Mucosa of stomach (tissue), 1 donor: ENCODE measurements around the gene SMYD2.

Experiments
- H3K27me3 ChIP-seq: one replicate; pipeline ENCODE4 v1.7.0; 2013; ENCODE audit warnings: mild to moderate bottlenecking, low read length; ENCODE audit not compliant: control insufficient read depth, insufficient read depth
- H3K36me3 ChIP-seq: one replicate; pipeline ENCODE4 v1.7.0; 2013; ENCODE audit warnings: low read length; ENCODE audit not compliant: control insufficient read depth, insufficient read depth
- H3K4me1 ChIP-seq: one replicate; pipeline ENCODE4 v1.7.0; 2013; ENCODE audit warnings: mild to moderate bottlenecking, low read length; ENCODE audit not compliant: control insufficient read depth, insufficient read depth
- H3K4me3 ChIP-seq: one replicate; pipeline ENCODE4 v1.7.0; 2013; ENCODE audit warnings: low read length
- H3K9ac ChIP-seq: one replicate; pipeline ENCODE4 v1.7.0; 2013; ENCODE audit warnings: mild to moderate bottlenecking, low read length, moderate library complexity
- H3K9me3 ChIP-seq: one replicate; pipeline ENCODE4 v1.7.0; 2013; ENCODE audit warnings: mild to moderate bottlenecking, low read length, moderate library complexity; ENCODE audit not compliant: control insufficient read depth
- donor health status: Pancreatic carcinoma.

Gene SMYD2

DNA sequence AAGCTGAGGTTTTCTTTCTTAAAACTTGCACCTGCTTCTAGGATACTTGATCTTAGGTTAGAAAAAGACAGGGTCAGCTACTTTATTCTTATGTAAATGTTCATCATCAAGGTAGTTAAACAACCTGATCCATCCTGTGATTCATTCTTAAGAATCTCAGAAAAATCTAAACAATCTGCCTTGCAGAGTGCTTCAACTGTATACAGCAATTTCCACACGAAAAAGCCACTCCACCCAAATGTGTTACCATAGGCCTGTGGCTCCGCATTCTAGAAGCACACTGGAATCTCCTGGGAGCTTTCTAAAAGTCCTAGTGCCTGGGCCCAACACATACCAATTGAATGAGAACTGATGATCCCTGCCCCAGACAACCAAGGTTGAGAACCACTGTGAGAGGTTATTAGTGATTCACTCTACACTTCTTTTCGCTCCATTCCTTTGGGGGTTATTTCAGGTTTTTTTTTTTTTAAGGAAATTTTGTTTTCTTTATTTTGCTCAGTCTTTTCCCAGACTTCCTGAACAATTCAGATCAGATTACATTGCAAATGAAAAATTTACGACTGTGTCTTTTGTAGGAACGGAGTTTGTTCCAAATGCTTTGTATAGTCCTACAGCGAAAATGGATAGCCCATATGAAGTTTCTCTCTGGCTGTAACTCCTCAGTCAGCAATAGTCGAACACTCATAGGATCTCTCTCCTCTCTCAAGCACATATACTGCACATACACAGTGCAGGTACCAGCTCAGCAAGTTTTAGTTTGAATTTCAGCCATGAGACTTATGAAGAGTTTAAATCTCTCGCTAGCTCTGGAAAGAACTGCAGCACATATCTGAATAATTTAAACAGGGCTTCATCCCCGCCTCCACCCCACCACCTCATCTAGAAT, 16.1 kb downstream of the SMYD2 start:
- H3K4me1 ChIP-seq: no peaks in the 10 kb centered on the region
- H3K4me3 ChIP-seq: no peak overlapping the region
- H3K9ac ChIP-seq: no peak overlapping the region
- H3K9me3 ChIP-seq: no peaks in the 10 kb centered on the region
- H3K36me3 ChIP-seq: no peaks in the 10 kb centered on the region
- no peaks in the 10 kb centered on the region for H3K27me3 ChIP-seq

- Histone ChIP-seq H3K27me3 (no peaks in the 10 kb centered on the region), H3K4me3 (no peak overlapping the region), H3K9me3 (no peaks in the 10 kb centered on the region), H3K36me3 (no peaks in the 10 kb centered on the region), H3K4me1 (no peaks in the 10 kb centered on the region), H3K9ac (no peak overlapping the region)
Measured at GRCh38 chr1:214300149-214300780, 19.3 kb downstream of the SMYD2 start.

GRCh38 chr1:214301526-214301925, 20.6 kb downstream of the SMYD2 start:
- no peaks in the 10 kb centered on the region for H3K9me3 ChIP-seq
- H3K9ac ChIP-seq: no peak overlapping the region
- no peaks in the 10 kb centered on the region for H3K4me1 ChIP-seq
- H3K4me3 ChIP-seq: no peak overlapping the region
- no peaks in the 10 kb centered on the region for H3K36me3 ChIP-seq
- no peaks in the 10 kb centered on the region for H3K27me3 ChIP-seq

GRCh38 chr1:214303141-214303930, 22.4 kb downstream of the SMYD2 start:
- Histone ChIP-seq H3K4me1 (no peaks in the 10 kb centered on the region), H3K9ac (no peak overlapping the region), H3K9me3 (no peaks in the 10 kb centered on the region), H3K36me3 (no peaks in the 10 kb centered on the region), H3K27me3 (no peaks in the 10 kb centered on the region), H3K4me3 (no peak overlapping the region)

DNA sequence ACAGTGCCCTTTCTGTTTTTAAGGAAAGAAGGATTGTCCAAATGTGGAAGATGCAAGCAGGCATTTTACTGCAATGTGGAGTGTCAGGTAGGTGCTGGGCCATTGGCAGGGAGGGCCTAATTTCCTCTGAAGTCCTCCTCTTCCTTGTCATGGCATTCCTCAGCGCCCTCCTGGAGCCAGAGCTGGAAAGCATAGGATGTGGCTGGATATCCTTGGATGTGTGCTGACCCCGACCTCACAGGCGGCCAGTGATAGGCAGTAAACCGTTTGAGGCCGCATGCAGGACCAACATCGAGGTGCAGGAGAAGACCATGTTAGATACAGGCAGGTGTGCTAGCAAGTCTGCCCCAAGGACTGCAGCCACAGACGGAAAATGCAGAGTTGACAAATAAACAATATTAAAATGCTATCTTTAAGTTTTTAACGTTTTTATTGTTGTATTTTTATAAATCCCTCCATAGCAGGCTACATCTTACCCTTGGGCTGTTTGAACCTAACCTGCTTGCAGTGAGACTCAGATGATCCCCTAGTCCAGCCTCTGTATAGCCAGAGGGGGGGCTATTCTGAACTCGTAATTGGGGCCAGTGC, 24.3 kb downstream of the SMYD2 start:
- Histone ChIP-seq H3K4me1 (no peaks in the 10 kb centered on the region), H3K9me3 (no peaks in the 10 kb centered on the region), H3K9ac (no peak overlapping the region), H3K27me3 (no peaks in the 10 kb centered on the region), H3K4me3 (no peak overlapping the region), H3K36me3 (no peaks in the 10 kb centered on the region)

DNA sequence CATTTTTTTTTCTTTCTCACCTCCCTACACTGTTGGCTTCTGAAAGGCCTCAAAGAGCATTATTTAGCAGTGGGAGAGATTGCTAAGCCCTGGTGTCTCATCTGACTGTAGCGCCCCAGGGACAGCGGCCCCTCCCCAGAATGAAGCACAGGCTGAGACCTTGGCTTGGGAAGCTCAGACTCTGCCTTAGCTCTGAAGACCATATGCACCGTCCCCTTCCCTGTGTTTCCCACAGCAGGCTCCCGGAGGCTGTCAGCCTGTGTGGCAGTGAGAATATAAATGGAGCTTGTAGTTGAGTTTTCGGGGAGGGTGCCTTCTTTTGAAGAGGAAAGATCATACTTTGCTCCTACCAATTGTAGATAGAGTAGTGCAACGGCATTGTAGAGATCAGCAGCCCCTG, 25.3 kb downstream of the SMYD2 start:
- H3K9ac ChIP-seq: no peak overlapping the region
- H3K4me1 ChIP-seq: no peaks in the 10 kb centered on the region
- no peaks in the 10 kb centered on the region for H3K27me3 ChIP-seq
- no peaks in the 10 kb centered on the region for H3K36me3 ChIP-seq
- H3K9me3 ChIP-seq: no peaks in the 10 kb centered on the region
- no peak overlapping the region for H3K4me3 ChIP-seq

- no peak overlapping the region for H3K4me3 ChIP-seq
- no peaks in the 10 kb centered on the region for H3K9me3 ChIP-seq
- no peaks in the 10 kb centered on the region for H3K36me3 ChIP-seq
- no peak overlapping the region for H3K9ac ChIP-seq
- H3K27me3 ChIP-seq: no peaks in the 10 kb centered on the region
- H3K4me1 ChIP-seq: no peaks in the 10 kb centered on the region
Measured at GRCh38 chr1:214310010-214310409, 29.1 kb downstream of the SMYD2 start.

- no peaks in the 10 kb centered on the region for H3K9me3 ChIP-seq
- no peaks in the 10 kb centered on the region for H3K4me1 ChIP-seq
- H3K36me3 ChIP-seq: no peaks in the 10 kb centered on the region
- no peak overlapping the region for H3K9ac ChIP-seq
- no peak overlapping the region for H3K4me3 ChIP-seq
- H3K27me3 ChIP-seq: no peaks in the 10 kb centered on the region
Measured at GRCh38 chr1:214310777-214311690, 30.1 kb downstream of the SMYD2 start.

GRCh38 chr1:214312530-214313051, 31.6 kb downstream of the SMYD2 start:
- H3K9ac ChIP-seq: no peak overlapping the region
- H3K9me3 ChIP-seq: no peaks in the 10 kb centered on the region
- no peak overlapping the region for H3K4me3 ChIP-seq
- H3K36me3 ChIP-seq: no peaks in the 10 kb centered on the region
- no peaks in the 10 kb centered on the region for H3K4me1 ChIP-seq
- H3K27me3 ChIP-seq: no peaks in the 10 kb centered on the region

DNA sequence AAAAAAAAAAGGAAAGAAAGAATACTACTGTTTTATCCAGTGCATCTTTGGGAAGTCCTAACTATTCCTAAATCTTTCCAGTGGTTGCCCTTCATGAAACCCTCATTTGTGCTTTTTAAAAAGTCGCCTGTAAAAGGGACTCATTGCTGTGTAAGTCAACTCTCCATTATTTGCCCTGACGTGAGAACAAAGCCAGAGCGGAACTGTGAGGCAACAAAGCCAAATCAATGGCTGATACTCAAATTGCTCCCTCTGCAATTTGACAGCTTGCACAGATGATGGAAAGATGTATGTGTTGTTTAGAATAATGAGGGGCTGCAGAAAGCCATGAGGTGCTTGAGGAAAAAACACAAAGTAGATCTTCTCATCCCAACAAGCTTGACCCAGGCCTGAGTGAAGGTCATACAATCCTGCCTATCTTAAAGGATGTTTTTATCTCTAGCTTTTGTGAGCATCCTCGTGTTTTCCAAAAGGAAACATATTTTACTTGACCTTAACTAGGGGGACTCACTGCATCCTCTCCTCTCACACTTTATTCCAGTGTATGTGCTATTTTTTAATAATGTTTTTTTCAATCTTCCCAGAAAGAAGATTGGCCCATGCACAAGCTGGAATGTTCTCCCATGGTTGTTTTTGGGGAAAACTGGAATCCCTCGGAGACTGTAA, 33.4 kb downstream of the SMYD2 start:
- no peak overlapping the region for H3K9ac ChIP-seq
- no peaks in the 10 kb centered on the region for H3K9me3 ChIP-seq
- H3K27me3 ChIP-seq: no peaks in the 10 kb centered on the region
- H3K4me1 ChIP-seq: no peaks in the 10 kb centered on the region
- no peak overlapping the region for H3K4me3 ChIP-seq
- H3K36me3 ChIP-seq: no peaks in the 10 kb centered on the region
